OCI-LY1 (cell line): ENCODE measurements around the gene WEE1.
"Not testable (repeated sequence)": the region's sequence is repeated elsewhere in the genome, so short reads cannot be mapped to it uniquely, and the experiment has no call there.

Experiments used
- H2AFZ ChIP-seq: fragments of 200-600 bp; sonication (generic), shearing (Covaris generic); 2 replicates; pipeline ENCODE4 v1.6.0; 2014; ENCODE audit warnings: antibody characterized with exemption, mild to moderate bottlenecking, low read length
- H3F3A ChIP-seq: fragments of 200-600 bp; sonication (generic), shearing (Covaris generic); 2 replicates; pipeline ENCODE4 v1.6.0; 2014; ENCODE audit warnings: mild to moderate bottlenecking, antibody characterized with exemption, low read length, moderate library complexity; ENCODE audit not compliant: insufficient read depth
- H3K27ac ChIP-seq: fragments of 200-600 bp; sonication (generic); 2 replicates; pipeline ENCODE4 v1.5.1; 2014; ENCODE audit warnings: low read length, mixed run types, mild to moderate bottlenecking, low read depth; ENCODE audit not compliant: poor library complexity, severe bottlenecking
- H3K27me3 ChIP-seq: fragments of 200-600 bp; sonication (generic); 2 replicates; pipeline ENCODE4 v1.6.0; 2014; ENCODE audit warnings: antibody characterized with exemption, mild to moderate bottlenecking, low read length, moderate library complexity; ENCODE audit not compliant: insufficient read depth
- H3K36me3 ChIP-seq: fragments of 200-600 bp; sonication (generic); 2 replicates; pipeline ENCODE4 v1.6.1; 2014; ENCODE audit warnings: mild to moderate bottlenecking, antibody characterized with exemption, low read length, moderate library complexity, mixed read lengths; ENCODE audit not compliant: insufficient read depth
- H3K4me1 ChIP-seq: fragments of 200-600 bp; sonication (generic); 2 replicates; pipeline ENCODE4 v1.5.1; 2014; ENCODE audit warnings: mild to moderate bottlenecking, low read length, moderate library complexity; ENCODE audit not compliant: insufficient read depth, severe bottlenecking
- H3K4me2 ChIP-seq: fragments of 200-600 bp; sonication (generic), shearing (Covaris generic); 2 replicates; pipeline ENCODE4 v1.6.1; 2014; ENCODE audit warnings: low read length
- H3K4me3 ChIP-seq: fragments of 200-600 bp; sonication (generic); 2 replicates; pipeline ENCODE4 v1.5.1; 2014; ENCODE audit warnings: low read length, low read depth, mild to moderate bottlenecking, mixed read lengths; ENCODE audit not compliant: poor library complexity, severe bottlenecking
- H3K79me2 ChIP-seq: fragments of 200-600 bp; shearing (Covaris generic); 2 replicates; pipeline ENCODE4 v1.6.1; 2016; ENCODE audit warnings: mixed run types, low read length, mixed read lengths; ENCODE audit not compliant: insufficient read depth
- H3K9ac ChIP-seq: fragments of 200-600 bp; sonication (generic), shearing (Covaris generic); 2 replicates; pipeline ENCODE4 v1.6.1; 2014; ENCODE audit warnings: mild to moderate bottlenecking, low read length, mixed read lengths
- H3K9me2 ChIP-seq: fragments of 200-600 bp; sonication (generic), shearing (Covaris generic); 2 replicates; pipeline ENCODE4 v1.6.1; 2014; ENCODE audit warnings: low read depth, mild to moderate bottlenecking, low read length, mixed read lengths
- H3K9me3 ChIP-seq: fragments of 200-600 bp; shearing (Covaris generic); 2 replicates; pipeline ENCODE4 v1.6.1; 2014; ENCODE audit warnings: low read length, mixed read lengths
- H4K20me1 ChIP-seq: fragments of 200-600 bp; sonication (generic), shearing (Covaris generic); 2 replicates; pipeline ENCODE4 v1.6.0; 2016; ENCODE audit warnings: mild to moderate bottlenecking, low read length; ENCODE audit not compliant: insufficient read depth
- EZH2 ChIP-seq: fragments of 200-600 bp; sonication (generic), shearing (Covaris generic); IDR thresholded peaks from 2 replicates; pipeline ENCODE4 v1.8.0; 2017; ENCODE audit warnings: borderline replicate concordance, mixed run types, mild to moderate bottlenecking, antibody characterized with exemption, low read length, moderate library complexity, mixed read lengths
- TF ChIP-seq, protein P1 (sequence below): fragments of 200-600 bp; sonication (generic), shearing (Covaris generic); IDR thresholded peaks from 2 replicates; pipeline ENCODE4 v1.5.1; 2017; ENCODE audit warnings: mild to moderate bottlenecking, antibody characterized with exemption, low read length, moderate library complexity, mixed read lengths

WEE1 gene

DNA sequence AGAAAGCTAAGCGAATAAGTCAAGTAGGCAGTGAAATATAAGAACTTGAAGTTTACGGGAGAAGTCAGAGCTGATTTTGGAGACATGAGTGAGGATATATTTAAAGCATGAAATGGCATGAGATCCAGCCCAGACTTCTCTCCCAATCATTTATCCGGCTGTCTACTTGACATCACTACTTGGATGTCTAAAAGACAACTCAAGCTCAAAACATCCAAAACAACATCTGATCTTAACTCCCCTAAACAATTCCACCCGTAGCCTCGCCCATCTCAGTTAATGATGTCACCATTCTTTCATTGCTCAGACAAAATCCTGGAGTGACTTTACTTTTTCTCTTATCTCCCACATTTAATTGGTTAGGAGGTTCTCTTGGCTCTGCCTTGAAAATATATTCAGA, 44.5 kb downstream of the WEE1 start:
- no peaks in the 10 kb centered on the region; the same call in 1 of the 2 replicates for H3F3A ChIP-seq

DNA sequence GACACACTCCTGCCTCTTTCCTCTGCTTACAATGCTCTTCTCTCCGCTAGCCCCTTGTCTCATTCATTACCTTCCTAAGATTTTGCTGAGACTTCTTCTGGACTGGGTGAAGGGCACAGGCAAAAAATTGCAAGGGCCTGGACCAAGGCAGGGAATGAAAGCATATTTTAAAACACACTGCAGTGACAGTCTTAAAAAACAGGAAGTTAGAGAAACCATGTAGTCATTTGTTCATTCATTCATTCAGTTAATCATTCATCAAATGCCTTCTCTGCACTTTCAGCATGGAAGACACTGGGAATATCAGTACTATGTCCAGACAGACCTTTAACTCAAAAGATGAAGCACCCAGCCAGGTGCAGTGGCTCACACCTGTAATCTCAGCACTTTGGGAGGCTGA, 45.5 kb downstream of the WEE1 start:
- Histone ChIP-seq H3K4me2 (peak overlapping the region; percentile 53; the same call in 1 of the 2 replicates), H3K9ac (peak overlapping the region; percentile 60; the same call in 1 of the 2 replicates), H3K79me2 (no peaks in the 10 kb centered on the region), H4K20me1 (no peaks in the 10 kb centered on the region), H3K9me3 (no peaks in the 10 kb centered on the region), H3K27ac (peak overlapping the region; percentile 97), H3K36me3 (no peaks in the 10 kb centered on the region), H3K27me3 (no peaks in the 10 kb centered on the region), H3F3A (no peaks in the 10 kb centered on the region), H3K4me3 (no peak overlapping the region), H2AFZ (no peak overlapping the region), H3K4me1 (peaks cover 67% of the 10 kb centered on the region), H3K9me2 (no peaks in the 10 kb centered on the region)
- TF ChIP-seq, protein P1, sequence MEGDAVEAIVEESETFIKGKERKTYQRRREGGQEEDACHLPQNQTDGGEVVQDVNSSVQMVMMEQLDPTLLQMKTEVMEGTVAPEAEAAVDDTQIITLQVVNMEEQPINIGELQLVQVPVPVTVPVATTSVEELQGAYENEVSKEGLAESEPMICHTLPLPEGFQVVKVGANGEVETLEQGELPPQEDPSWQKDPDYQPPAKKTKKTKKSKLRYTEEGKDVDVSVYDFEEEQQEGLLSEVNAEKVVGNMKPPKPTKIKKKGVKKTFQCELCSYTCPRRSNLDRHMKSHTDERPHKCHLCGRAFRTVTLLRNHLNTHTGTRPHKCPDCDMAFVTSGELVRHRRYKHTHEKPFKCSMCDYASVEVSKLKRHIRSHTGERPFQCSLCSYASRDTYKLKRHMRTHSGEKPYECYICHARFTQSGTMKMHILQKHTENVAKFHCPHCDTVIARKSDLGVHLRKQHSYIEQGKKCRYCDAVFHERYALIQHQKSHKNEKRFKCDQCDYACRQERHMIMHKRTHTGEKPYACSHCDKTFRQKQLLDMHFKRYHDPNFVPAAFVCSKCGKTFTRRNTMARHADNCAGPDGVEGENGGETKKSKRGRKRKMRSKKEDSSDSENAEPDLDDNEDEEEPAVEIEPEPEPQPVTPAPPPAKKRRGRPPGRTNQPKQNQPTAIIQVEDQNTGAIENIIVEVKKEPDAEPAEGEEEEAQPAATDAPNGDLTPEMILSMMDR = no peak
- TF ChIP-seq EZH2 = no peak

More for the DNA sequence above, 44.5 kb downstream of the WEE1 start:
- TF ChIP-seq, protein P1 = no peak
- TF ChIP-seq EZH2 = no peak
- no peaks in the 10 kb centered on the region for H3K36me3 ChIP-seq
- no peak overlapping the region for H2AFZ ChIP-seq
- no peaks in the 10 kb centered on the region for H4K20me1 ChIP-seq
- no peak overlapping the region for H3K4me3 ChIP-seq
- no peaks in the 10 kb centered on the region for H3K27me3 ChIP-seq
- H3K9ac ChIP-seq = no peak overlapping the region
- no peaks in the 10 kb centered on the region for H3K9me3 ChIP-seq
- peaks cover 75% of the 10 kb centered on the region for H3K4me1 ChIP-seq
- H3K9me2 ChIP-seq = no peaks in the 10 kb centered on the region
- no peaks in the 10 kb centered on the region for H3K79me2 ChIP-seq
- H3K27ac ChIP-seq = peak overlapping the region; percentile 97
- no peak overlapping the region for H3K4me2 ChIP-seq

DNA sequence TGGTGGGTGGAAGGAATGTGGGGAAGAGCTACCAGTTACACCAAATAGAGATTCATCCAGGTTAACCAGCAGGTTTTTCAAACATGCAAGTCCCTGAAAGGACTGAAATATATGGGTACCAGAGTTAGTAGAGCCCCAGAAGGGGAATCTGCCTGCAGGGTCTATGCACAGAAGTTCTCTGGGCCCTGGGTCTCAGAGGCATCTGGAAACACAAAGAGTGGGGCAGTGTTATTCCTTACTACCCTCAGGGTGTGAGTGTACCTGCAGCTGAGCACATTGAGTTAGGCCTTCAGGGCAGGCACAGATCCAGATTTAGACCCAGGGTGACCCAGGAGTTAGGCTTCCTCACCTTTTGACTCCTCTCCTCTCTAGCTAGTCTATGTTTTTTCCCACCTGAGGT, 46.5 kb downstream of the WEE1 start:
- Histone ChIP-seq H4K20me1 (no peaks in the 10 kb centered on the region), H3K4me3 (peak overlapping the region; percentile 11), H3K4me1 (peaks cover 67% of the 10 kb centered on the region), H3K9me3 (no peaks in the 10 kb centered on the region), H3K9ac (peak overlapping the region; percentile 60), H3K27me3 (no peaks in the 10 kb centered on the region), H3K27ac (peak overlapping the region; percentile 97), H3K4me2 (peak overlapping the region; percentile 53), H3F3A (no peaks in the 10 kb centered on the region), H3K36me3 (no peaks in the 10 kb centered on the region), H2AFZ (no peak overlapping the region), H3K9me2 (no peaks in the 10 kb centered on the region), H3K79me2 (no peaks in the 10 kb centered on the region)
- TF ChIP-seq, protein P1 = no peak
- no peak for TF ChIP-seq EZH2

DNA sequence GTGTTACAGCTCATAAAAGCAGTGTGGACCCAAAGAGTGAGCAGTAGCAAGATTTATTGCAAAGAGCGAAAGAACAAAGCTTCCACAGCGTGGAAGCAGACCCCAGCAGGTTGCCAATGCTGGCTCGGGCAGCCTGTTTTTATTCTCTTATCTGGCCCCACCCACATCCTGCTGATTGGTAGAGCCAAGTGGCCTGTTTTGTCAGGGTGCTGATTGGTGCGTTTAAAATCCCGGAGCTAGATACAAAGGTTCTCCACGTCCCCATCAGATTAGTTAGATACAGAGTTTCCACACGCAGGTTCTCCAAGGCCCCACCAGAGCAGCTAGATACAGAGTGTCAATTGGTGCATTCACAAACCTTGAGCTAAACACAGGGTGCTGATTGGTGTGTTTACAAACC, 48.9 kb downstream of the WEE1 start:
- H3K27ac ChIP-seq, H3K27me3 ChIP-seq, H3K4me2 ChIP-seq, H3K4me3 ChIP-seq, H3K9me2 ChIP-seq, H3K9me3 ChIP-seq, H2AFZ ChIP-seq, H3K9ac ChIP-seq, H4K20me1 ChIP-seq, H3K79me2 ChIP-seq, H3K36me3 ChIP-seq, H3F3A ChIP-seq: not testable (repeated sequence)
- peaks cover 67% of the 10 kb centered on the region for H3K4me1 ChIP-seq

DNA sequence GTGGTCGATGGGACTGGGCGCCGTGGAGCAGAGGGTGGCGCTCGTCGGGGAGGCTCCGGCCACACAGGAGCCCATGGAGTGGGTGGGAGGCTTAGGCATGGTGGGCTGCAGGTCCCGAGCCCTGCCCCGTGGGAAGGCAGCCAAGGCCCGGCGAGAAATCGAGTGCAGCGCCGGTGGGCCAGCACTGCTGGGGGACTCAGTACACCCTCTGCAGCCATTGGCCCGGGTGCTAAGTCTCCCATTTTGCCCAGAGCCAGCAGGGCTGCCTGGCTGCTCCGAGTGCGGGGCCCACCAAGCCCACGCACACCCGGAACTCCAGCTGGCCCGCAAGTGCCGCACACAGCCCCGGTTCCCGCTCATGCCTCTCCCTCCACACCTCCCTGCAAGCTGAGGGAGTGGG, 49.6 kb downstream of the WEE1 start:
- H3K4me3 ChIP-seq, H4K20me1 ChIP-seq, H3K27me3 ChIP-seq, H3K9me2 ChIP-seq, H3K36me3 ChIP-seq, H3K79me2 ChIP-seq, H3F3A ChIP-seq, H3K27ac ChIP-seq, H3K4me2 ChIP-seq, H2AFZ ChIP-seq, H3K9me3 ChIP-seq, H3K9ac ChIP-seq: not testable (repeated sequence)
- H3K4me1 ChIP-seq = peaks cover 67% of the 10 kb centered on the region
